ENCODE measurements around the gene SCN1A. TPM values are rescaled to one million over a fixed set of nuclear protein-coding genes. Genes with fewer than 3 reads are reported as not detected.
"Not testable (repeated sequence)": the region's sequence is repeated elsewhere in the genome, so short reads cannot be mapped to it uniquely, and the experiment has no call there.

The SCN1A gene
- total RNA-seq, 1 experiment from 2014 or later = 1.6 TPM

DNA sequence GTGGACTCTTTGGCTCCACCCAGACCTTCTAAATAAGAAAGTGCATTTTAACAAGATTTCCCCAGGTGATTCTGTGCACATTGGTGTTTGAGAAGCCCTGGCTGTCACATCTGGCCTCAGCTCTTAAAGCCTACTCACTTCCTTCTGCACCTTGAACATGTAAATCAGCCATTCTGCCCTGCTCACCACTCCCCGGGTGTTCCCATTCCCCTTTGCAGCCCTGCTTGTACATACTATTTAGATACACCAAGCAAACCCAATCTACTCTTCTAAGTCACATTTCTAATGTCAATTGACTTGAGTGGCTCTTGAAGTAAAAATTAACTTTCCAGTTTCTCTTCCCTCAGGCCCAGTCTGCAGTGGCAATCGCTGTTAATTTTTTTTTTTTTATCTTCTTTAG, 13.1 kb upstream of the SCN1A start (continued):
- TF ChIP-seq, protein P1, sequence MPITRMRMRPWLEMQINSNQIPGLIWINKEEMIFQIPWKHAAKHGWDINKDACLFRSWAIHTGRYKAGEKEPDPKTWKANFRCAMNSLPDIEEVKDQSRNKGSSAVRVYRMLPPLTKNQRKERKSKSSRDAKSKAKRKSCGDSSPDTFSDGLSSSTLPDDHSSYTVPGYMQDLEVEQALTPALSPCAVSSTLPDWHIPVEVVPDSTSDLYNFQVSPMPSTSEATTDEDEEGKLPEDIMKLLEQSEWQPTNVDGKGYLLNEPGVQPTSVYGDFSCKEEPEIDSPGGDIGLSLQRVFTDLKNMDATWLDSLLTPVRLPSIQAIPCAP (CRISPR knock-in tag; IDR thresholded peaks at IDR 0.05) = no peak
- TF ChIP-seq FOXP1 (CRISPR knock-in tag; IDR thresholded peaks at IDR 0.05; ENCODE audit: borderline replicate concordance) (no peak), ZNF121 (CRISPR knock-in tag; IDR thresholded peaks at IDR 0.05) (no peak), SP1 (CRISPR knock-in tag; conservative IDR thresholded peaks at IDR 0.05) (no peak), KAT7 (CRISPR knock-in tag; IDR thresholded peaks at IDR 0.05; ENCODE audit: borderline replicate concordance) (no peak), ZNF416 (CRISPR knock-in tag; IDR thresholded peaks at IDR 0.05) (no peak)
- TF ChIP-seq, protein P2, sequence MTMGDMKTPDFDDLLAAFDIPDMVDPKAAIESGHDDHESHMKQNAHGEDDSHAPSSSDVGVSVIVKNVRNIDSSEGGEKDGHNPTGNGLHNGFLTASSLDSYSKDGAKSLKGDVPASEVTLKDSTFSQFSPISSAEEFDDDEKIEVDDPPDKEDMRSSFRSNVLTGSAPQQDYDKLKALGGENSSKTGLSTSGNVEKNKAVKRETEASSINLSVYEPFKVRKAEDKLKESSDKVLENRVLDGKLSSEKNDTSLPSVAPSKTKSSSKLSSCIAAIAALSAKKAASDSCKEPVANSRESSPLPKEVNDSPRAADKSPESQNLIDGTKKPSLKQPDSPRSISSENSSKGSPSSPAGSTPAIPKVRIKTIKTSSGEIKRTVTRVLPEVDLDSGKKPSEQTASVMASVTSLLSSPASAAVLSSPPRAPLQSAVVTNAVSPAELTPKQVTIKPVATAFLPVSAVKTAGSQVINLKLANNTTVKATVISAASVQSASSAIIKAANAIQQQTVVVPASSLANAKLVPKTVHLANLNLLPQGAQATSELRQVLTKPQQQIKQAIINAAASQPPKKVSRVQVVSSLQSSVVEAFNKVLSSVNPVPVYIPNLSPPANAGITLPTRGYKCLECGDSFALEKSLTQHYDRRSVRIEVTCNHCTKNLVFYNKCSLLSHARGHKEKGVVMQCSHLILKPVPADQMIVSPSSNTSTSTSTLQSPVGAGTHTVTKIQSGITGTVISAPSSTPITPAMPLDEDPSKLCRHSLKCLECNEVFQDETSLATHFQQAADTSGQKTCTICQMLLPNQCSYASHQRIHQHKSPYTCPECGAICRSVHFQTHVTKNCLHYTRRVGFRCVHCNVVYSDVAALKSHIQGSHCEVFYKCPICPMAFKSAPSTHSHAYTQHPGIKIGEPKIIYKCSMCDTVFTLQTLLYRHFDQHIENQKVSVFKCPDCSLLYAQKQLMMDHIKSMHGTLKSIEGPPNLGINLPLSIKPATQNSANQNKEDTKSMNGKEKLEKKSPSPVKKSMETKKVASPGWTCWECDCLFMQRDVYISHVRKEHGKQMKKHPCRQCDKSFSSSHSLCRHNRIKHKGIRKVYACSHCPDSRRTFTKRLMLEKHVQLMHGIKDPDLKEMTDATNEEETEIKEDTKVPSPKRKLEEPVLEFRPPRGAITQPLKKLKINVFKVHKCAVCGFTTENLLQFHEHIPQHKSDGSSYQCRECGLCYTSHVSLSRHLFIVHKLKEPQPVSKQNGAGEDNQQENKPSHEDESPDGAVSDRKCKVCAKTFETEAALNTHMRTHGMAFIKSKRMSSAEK (CRISPR knock-in tag; IDR thresholded peaks at IDR 0.05; ENCODE audit: borderline replicate concordance) = no peak
- TF ChIP-seq, protein P3, sequence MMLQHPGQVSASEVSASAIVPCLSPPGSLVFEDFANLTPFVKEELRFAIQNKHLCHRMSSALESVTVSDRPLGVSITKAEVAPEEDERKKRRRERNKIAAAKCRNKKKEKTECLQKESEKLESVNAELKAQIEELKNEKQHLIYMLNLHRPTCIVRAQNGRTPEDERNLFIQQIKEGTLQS (CRISPR knock-in tag; conservative IDR thresholded peaks at IDR 0.05) = no peak

DNA sequence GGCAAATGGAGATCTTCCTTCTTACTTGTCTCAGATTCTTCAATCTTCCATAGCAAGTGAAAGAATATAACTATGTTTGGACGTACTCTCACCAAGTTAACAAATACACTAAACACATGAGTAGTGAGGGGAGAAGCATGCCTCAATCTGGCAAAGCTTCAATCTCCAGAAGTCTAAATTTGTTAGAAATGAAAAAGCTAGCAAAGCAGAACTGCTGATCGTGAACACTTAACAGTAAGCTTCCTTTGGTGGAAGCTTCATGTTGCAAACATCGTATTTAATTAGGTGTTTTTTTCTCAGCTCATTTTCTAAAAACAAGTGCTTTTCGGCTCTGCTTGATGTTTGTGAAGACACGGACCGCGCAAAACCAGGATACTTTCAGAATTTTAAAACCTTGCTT, 12.7 kb upstream of the SCN1A start:
- ChIA-PET CTCF (interaction anchor here (1.0 kb wide), 2 partner anchors 13 to 34 kb away, joined by 4 to 12 read pairs; partner anchors contain the start of gene SCN1A), POLR2A (interaction anchor here (0.8 kb wide), 1 partner anchor 13 kb away, joined by 3 read pairs; the partner anchor contains the start of gene SCN1A)
- H3K27ac Mint-ChIP-seq = no peak overlapping the region
- ATAC-seq = no peak
- peaks cover 26% of the 10 kb centered on the region for H3K9me3 Mint-ChIP-seq
- TF ChIP-seq, protein P4, sequence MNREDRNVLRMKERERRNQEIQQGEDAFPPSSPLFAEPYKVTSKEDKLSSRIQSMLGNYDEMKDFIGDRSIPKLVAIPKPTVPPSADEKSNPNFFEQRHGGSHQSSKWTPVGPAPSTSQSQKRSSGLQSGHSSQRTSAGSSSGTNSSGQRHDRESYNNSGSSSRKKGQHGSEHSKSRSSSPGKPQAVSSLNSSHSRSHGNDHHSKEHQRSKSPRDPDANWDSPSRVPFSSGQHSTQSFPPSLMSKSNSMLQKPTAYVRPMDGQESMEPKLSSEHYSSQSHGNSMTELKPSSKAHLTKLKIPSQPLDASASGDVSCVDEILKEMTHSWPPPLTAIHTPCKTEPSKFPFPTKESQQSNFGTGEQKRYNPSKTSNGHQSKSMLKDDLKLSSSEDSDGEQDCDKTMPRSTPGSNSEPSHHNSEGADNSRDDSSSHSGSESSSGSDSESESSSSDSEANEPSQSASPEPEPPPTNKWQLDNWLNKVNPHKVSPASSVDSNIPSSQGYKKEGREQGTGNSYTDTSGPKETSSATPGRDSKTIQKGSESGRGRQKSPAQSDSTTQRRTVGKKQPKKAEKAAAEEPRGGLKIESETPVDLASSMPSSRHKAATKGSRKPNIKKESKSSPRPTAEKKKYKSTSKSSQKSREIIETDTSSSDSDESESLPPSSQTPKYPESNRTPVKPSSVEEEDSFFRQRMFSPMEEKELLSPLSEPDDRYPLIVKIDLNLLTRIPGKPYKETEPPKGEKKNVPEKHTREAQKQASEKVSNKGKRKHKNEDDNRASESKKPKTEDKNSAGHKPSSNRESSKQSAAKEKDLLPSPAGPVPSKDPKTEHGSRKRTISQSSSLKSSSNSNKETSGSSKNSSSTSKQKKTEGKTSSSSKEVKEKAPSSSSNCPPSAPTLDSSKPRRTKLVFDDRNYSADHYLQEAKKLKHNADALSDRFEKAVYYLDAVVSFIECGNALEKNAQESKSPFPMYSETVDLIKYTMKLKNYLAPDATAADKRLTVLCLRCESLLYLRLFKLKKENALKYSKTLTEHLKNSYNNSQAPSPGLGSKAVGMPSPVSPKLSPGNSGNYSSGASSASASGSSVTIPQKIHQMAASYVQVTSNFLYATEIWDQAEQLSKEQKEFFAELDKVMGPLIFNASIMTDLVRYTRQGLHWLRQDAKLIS (CRISPR knock-in tag; IDR thresholded peaks at IDR 0.05; ENCODE audit: borderline replicate concordance) = no peak
- TF ChIP-seq TP53 (CRISPR knock-in tag; IDR thresholded peaks at IDR 0.05) = no peak
- TF ChIP-seq NFE2L1 (CRISPR knock-in tag; IDR thresholded peaks at IDR 0.05) = no peak
- TF ChIP-seq, protein P5, sequence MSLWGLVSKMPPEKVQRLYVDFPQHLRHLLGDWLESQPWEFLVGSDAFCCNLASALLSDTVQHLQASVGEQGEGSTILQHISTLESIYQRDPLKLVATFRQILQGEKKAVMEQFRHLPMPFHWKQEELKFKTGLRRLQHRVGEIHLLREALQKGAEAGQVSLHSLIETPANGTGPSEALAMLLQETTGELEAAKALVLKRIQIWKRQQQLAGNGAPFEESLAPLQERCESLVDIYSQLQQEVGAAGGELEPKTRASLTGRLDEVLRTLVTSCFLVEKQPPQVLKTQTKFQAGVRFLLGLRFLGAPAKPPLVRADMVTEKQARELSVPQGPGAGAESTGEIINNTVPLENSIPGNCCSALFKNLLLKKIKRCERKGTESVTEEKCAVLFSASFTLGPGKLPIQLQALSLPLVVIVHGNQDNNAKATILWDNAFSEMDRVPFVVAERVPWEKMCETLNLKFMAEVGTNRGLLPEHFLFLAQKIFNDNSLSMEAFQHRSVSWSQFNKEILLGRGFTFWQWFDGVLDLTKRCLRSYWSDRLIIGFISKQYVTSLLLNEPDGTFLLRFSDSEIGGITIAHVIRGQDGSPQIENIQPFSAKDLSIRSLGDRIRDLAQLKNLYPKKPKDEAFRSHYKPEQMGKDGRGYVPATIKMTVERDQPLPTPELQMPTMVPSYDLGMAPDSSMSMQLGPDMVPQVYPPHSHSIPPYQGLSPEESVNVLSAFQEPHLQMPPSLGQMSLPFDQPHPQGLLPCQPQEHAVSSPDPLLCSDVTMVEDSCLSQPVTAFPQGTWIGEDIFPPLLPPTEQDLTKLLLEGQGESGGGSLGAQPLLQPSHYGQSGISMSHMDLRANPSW (CRISPR knock-in tag; conservative IDR thresholded peaks at IDR 0.05; ENCODE audit: low read depth) = no peak
- TF ChIP-seq, protein P1 (CRISPR knock-in tag; IDR thresholded peaks at IDR 0.05) = no peak
- TF ChIP-seq, protein P6, sequence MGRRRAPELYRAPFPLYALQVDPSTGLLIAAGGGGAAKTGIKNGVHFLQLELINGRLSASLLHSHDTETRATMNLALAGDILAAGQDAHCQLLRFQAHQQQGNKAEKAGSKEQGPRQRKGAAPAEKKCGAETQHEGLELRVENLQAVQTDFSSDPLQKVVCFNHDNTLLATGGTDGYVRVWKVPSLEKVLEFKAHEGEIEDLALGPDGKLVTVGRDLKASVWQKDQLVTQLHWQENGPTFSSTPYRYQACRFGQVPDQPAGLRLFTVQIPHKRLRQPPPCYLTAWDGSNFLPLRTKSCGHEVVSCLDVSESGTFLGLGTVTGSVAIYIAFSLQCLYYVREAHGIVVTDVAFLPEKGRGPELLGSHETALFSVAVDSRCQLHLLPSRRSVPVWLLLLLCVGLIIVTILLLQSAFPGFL (CRISPR knock-in tag; IDR thresholded peaks at IDR 0.05; ENCODE audit: borderline replicate concordance) = no peak
- H3K4me3 Mint-ChIP-seq = no peak overlapping the region
- no peak for DNase-seq (ENCODE audit: low spot score)
- peaks cover 8% of the 10 kb centered on the region for H3K4me1 Mint-ChIP-seq
- H3K36me3 Mint-ChIP-seq = no peaks in the 10 kb centered on the region; the same call in 1 of the 2 replicates
- H3K27me3 Mint-ChIP-seq (ENCODE audit: low read depth) = no peaks in the 10 kb centered on the region

DNA sequence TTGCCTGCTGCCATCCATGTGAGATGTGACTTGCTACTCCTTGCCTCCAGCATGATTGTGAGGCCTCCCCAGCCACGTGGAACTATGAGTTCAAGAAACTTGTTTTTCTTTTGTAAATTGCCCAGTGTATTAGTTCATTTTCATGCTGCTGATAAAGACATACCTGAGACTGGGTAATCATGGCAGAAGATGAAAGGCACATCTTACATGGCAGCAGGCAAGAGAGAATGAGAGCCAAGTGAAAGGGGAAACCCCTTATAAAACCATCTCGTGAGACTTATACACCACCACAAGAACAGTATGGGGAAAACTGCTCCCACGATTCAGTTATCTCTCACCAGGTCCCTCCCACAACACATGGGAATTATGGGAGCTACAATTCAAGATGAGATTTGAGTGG, 11.7 kb upstream of the SCN1A start:
- H3K4me1 Mint-ChIP-seq; H3K36me3 Mint-ChIP-seq; POLR2A ChIA-PET; H3K4me3 Mint-ChIP-seq; DNase-seq (ENCODE audit: low spot score); H3K27ac Mint-ChIP-seq; H3K27me3 Mint-ChIP-seq (ENCODE audit: low read depth); CTCF ChIA-PET; ATAC-seq: not testable (repeated sequence)
- peaks cover 26% of the 10 kb centered on the region for H3K9me3 Mint-ChIP-seq

Measured in WTC11 (cell line).